ENCODE results near the gene ZBTB43. TPM values are rescaled to one million over a fixed set of nuclear protein-coding genes. Genes with fewer than 3 reads are reported as not detected.

ZBTB43 gene
- total and polyA plus RNA-seq, 10 donors: 1.4 to 19.2 (median 14.1) TPM

GRCh38 chr9:126869368-126869767 lies 64.5 kb downstream of the ZBTB43 start:
- Histone ChIP-seq H3K27me3 (replicated peaks in 1 of 7) (no peaks in the 10 kb centered on the region), H3K36me3 (peaks cover 0 to 53% (median 4%) of the 10 kb centered on the region in 6 donors), H3K4me3 (no peak overlapping the region), H3K4me1 (peaks cover 0 to 81% (median 16%) of the 10 kb centered on the region in 6 donors), H3K27ac (no peak overlapping the region), H3K9me3 (no peaks in the 10 kb centered on the region)
- DNase-seq: peak; percentile 58
- intact Hi-C loops (cut with DNase I; ENCODE audit: low total_unique reads): no loop called here
- WGBS, 5 donors: 83 to 92% (median 87%) methylated on average over 7 of the region's 7 CpGs
- no peak for TF ChIP-seq CTCF (IDR thresholded peaks at IDR 0.05 in 8 of 11, conservative IDR thresholded peaks at IDR 0.05 in 3 of 11)
- TF ChIP-seq POLR2AphosphoS5 (IDR thresholded peaks at IDR 0.05): no peak
- no peak for TF ChIP-seq POLR2A (IDR thresholded peaks at IDR 0.05)

GRCh38 chr9:126872516-126872915 lies 67.7 kb downstream of the ZBTB43 start:
- H3K4me1 ChIP-seq: peaks cover 0 to 79% (median 14%) of the 10 kb centered on the region in 6 donors
- 56 to 75% (median 64%) methylated on average over 4 of the region's 4 CpGs for WGBS, 5 donors
- no peak overlapping the region for H3K4me3 ChIP-seq
- peak overlapping the region in 2 of 8 donors; percentile 6 to 12 for H3K27ac ChIP-seq
- intact Hi-C loops (cut with DNase I; ENCODE audit: low total_unique reads): no loop called here
- H3K9me3 ChIP-seq: no peaks in the 10 kb centered on the region
- DNase-seq: no peak
- H3K36me3 ChIP-seq: peaks cover 0 to 29% (median 4%) of the 10 kb centered on the region in 6 donors
- no peak for TF ChIP-seq POLR2AphosphoS5 (IDR thresholded peaks at IDR 0.05)
- TF ChIP-seq POLR2A (IDR thresholded peaks at IDR 0.05): no peak
- TF ChIP-seq CTCF (IDR thresholded peaks at IDR 0.05 in 8 of 11, conservative IDR thresholded peaks at IDR 0.05 in 3 of 11): no peak
- H3K27me3 ChIP-seq (replicated peaks in 1 of 7): no peaks in the 10 kb centered on the region

- no peak overlapping the region for H3K27ac ChIP-seq
- intact Hi-C loops (cut with DNase I; ENCODE audit: low total_unique reads): no loop called here
- peak; percentile 17 for DNase-seq
- no peaks in the 10 kb centered on the region for H3K9me3 ChIP-seq
- H3K4me3 ChIP-seq: no peak overlapping the region
- no peak for TF ChIP-seq POLR2AphosphoS5 (IDR thresholded peaks at IDR 0.05)
- no peak for TF ChIP-seq CTCF (IDR thresholded peaks at IDR 0.05 in 8 of 11, conservative IDR thresholded peaks at IDR 0.05 in 3 of 11)
- TF ChIP-seq POLR2A (IDR thresholded peaks at IDR 0.05): no peak
- 70 to 79% (median 73%) methylated on average over 9 of the region's 9 CpGs for WGBS, 5 donors
- no peaks in the 10 kb centered on the region for H3K27me3 ChIP-seq (replicated peaks in 1 of 7)
- H3K4me1 ChIP-seq: peaks cover 0 to 75% (median 8%) of the 10 kb centered on the region in 6 donors
- H3K36me3 ChIP-seq: peaks cover 0 to 33% (median 6%) of the 10 kb centered on the region in 6 donors
Observed at GRCh38 chr9:126874546-126875314, 69.9 kb downstream of the ZBTB43 start.

- TF ChIP-seq POLR2A (IDR thresholded peaks at IDR 0.05): no peak
- TF ChIP-seq CTCF (IDR thresholded peaks at IDR 0.05 in 8 of 11, conservative IDR thresholded peaks at IDR 0.05 in 3 of 11): no peak
- no peak for TF ChIP-seq POLR2AphosphoS5 (IDR thresholded peaks at IDR 0.05)
- intact Hi-C loops (cut with DNase I; ENCODE audit: low total_unique reads): no loop called here
- H3K27me3 ChIP-seq (replicated peaks in 1 of 7): no peaks in the 10 kb centered on the region
- H3K4me1 ChIP-seq: peaks cover 0 to 66% (median 6%) of the 10 kb centered on the region in 6 donors
- H3K27ac ChIP-seq: no peak overlapping the region
- no peaks in the 10 kb centered on the region for H3K9me3 ChIP-seq
- no peak for DNase-seq
- 67 to 80% (median 74%) methylated on average over 4 of the region's 4 CpGs for WGBS, 5 donors
- H3K36me3 ChIP-seq: peaks cover 0 to 45% (median 18%) of the 10 kb centered on the region in 6 donors
- no peak overlapping the region for H3K4me3 ChIP-seq
Observed at GRCh38 chr9:126875756-126876510, 71.1 kb downstream of the ZBTB43 start.

All from spleen (tissue), 11 donors.